Right lobe of liver (tissue), 6 donors: Measurements from ENCODE around the gene LRRC7. TPM values are rescaled to one million over a fixed set of nuclear protein-coding genes. Genes with fewer than 3 reads are reported as not detected.

Source experiments
- ATAC-seq, 4 donors: fragments of 200-7000 bp; cut with Tn5 transposase; one replicate each; pipeline ENCODE4 v1.9.1; 2020; ENCODE audit warnings: mild to moderate bottlenecking in 4 of 4, moderate library complexity in 4 of 4
- DNase-seq, 3 donors: peaks; one replicate each; pipeline ENCODE4 v3.0.0-alpha.2; 2020
- H3K27ac ChIP-seq, 3 donors: fragments of 200-600 bp; one replicate each; pipeline ENCODE4 v1.8.0; 2022
- H3K27me3 ChIP-seq, 2 donors: fragments of 200-600 bp; one replicate each; pipeline ENCODE4 v1.8.0; 2022
- H3K36me3 ChIP-seq, 4 donors: fragments of 200-600 bp; sonication (generic) in 1 of 4; one replicate each; pipeline versions ENCODE4 v1.5.1 to v1.8.0; 2017 to 2022; ENCODE audit warnings: control low read depth in 1 of 4
- H3K4me1 ChIP-seq, 4 donors: fragments of 200-600 bp; sonication (generic) in 1 of 4; one replicate each; pipeline versions ENCODE4 v1.5.1 to v1.8.0; 2017 to 2022; ENCODE audit warnings: control low read depth in 1 of 4
- H3K4me3 ChIP-seq, 3 donors: fragments of 200-600 bp; one replicate each; pipeline ENCODE4 v1.8.0; 2022
- H3K9me3 ChIP-seq, 4 donors: fragments of 200-600 bp; sonication (generic) in 1 of 4; one replicate each; pipeline versions ENCODE4 v1.5.1 to v1.8.0; 2017 to 2022; ENCODE audit warnings: control low read depth in 1 of 4
- CTCF ChIP-seq, 4 donors: fragments of 200-600 bp in 3 of 4; fragments of 450-650 bp in 1 of 4; IDR thresholded peaks; one replicate each; pipeline versions ENCODE4 v1.5.1 to v1.8.0; 2016 to 2022; ENCODE audit warnings: antibody characterized with exemption in 4 of 4, mild to moderate bottlenecking in 2 of 4
- POLR2A ChIP-seq: fragments of 450-650 bp; IDR thresholded peaks from one replicate; pipeline ENCODE4 v1.6.1; 2017; ENCODE audit warnings: antibody characterized with exemption, mild to moderate bottlenecking
- WGBS: methylation state at CpG from one replicate; pipeline ENCODE4 v1.1.6; 2018; ENCODE audit warnings: low coverage, low lambda C conversion rate; ENCODE audit not compliant: insufficient coverage; ENCODE audit errors: missing lambda C conversion rate; 5-methylcytosine and 5-hydroxymethylcytosine counted together
- intact Hi-C, 2 donors: fragments of 100-400 bp; cut with DNase I; formaldehyde crosslinking; loops; one replicate each; pipeline versions ENCODE4 v1.11.2 to v1.14.1; 2022
- total RNA-seq, 6 experiments: library from RNA; depleted of rRNA in 2 of 6; stranded (reverse); fragments of >200 nt in 2 of 6; fragmentation: NEBNext Ultra II Directional in 3 of 6; extraction: Animal tissue kit (Norgen Biotek cat#: 25700) in 3 of 6; gene quantifications; one replicate each; pipeline versions ENCODE4 v1.1.0 to v1.2.4, GENCODE V29; 2016 to 2023
- donor health status: DM: no; HTN: yes; CAD: no.
- donor health status: DM: no; HTN: no; CAD: no.
- donor health status: DM: no; HTN: no; CAD: no.
- donor health status: DM: no; HTN: yes; CAD: no.
- donor health status: DM: no; HTN: yes; CAD: no.

LRRC7 gene
- total RNA-seq, 6 experiments from 2014 or later: 0.06 to 0.66 (median 0.22) TPM

- Histone ChIP-seq H3K9me3 (no peaks in the 10 kb centered on the region), H3K36me3 (no peaks in the 10 kb centered on the region), H3K4me3 (no peak overlapping the region), H3K4me1 (no peaks in the 10 kb centered on the region), H3K27me3 (no peaks in the 10 kb centered on the region), H3K27ac (no peak overlapping the region)
- no peak for TF ChIP-seq CTCF (IDR thresholded peaks at IDR 0.05)
- TF ChIP-seq POLR2A: no peak
- ATAC-seq (no peak), DNase-seq (no peak)
- 66% methylated on average over 2 of the region's 2 CpGs for WGBS
- intact Hi-C loops: no loop called here
Observed at GRCh38 chr1:69662321-69662720, 94.6 kb downstream of the LRRC7 start.

- Histone ChIP-seq H3K9me3 (no peaks in the 10 kb centered on the region), H3K36me3 (no peaks in the 10 kb centered on the region), H3K27me3 (no peaks in the 10 kb centered on the region), H3K4me1 (no peaks in the 10 kb centered on the region), H3K27ac (no peak overlapping the region), H3K4me3 (no peak overlapping the region)
- TF ChIP-seq POLR2A (no peak), CTCF (IDR thresholded peaks at IDR 0.05) (no peak)
- intact Hi-C loops: no loop called here
- WGBS: 40% methylated on average over 7 of the region's 7 CpGs
- ATAC-seq (no peak), DNase-seq (no peak)
Observed at GRCh38 chr1:69671363-69672010, 103.8 kb downstream of the LRRC7 start.

GRCh38 chr1:69673321-69673720 is 105.6 kb downstream of the LRRC7 start:
- DNase-seq: no peak
- TF ChIP-seq CTCF (IDR thresholded peaks at IDR 0.05) (no peak), POLR2A (no peak)
- intact Hi-C loops: no loop called here
- no peaks in the 10 kb centered on the region for H3K27me3 ChIP-seq
- no peaks in the 10 kb centered on the region for H3K4me1 ChIP-seq
- ATAC-seq: no peak
- H3K27ac ChIP-seq: no peak overlapping the region
- H3K36me3 ChIP-seq: no peaks in the 10 kb centered on the region
- 38% methylated on average over 1 of the region's 1 CpG for WGBS
- H3K9me3 ChIP-seq: no peaks in the 10 kb centered on the region
- no peak overlapping the region for H3K4me3 ChIP-seq

- intact Hi-C loops: no loop called here
- TF ChIP-seq POLR2A (no peak), CTCF (IDR thresholded peaks at IDR 0.05) (no peak)
- Histone ChIP-seq H3K4me3 (no peak overlapping the region), H3K4me1 (no peaks in the 10 kb centered on the region), H3K9me3 (no peaks in the 10 kb centered on the region), H3K27me3 (no peaks in the 10 kb centered on the region), H3K27ac (no peak overlapping the region), H3K36me3 (no peaks in the 10 kb centered on the region)
- 76% methylated on average over 2 of the region's 2 CpGs for WGBS
- ATAC-seq (no peak), DNase-seq (no peak)
Observed at GRCh38 chr1:69679965-69680364, 112.2 kb downstream of the LRRC7 start.
